Omental fat pad (tissue), 4 donors: ENCODE results near the gene SOX8. TPM values are rescaled to one million over a fixed set of nuclear protein-coding genes. Genes with fewer than 3 reads are reported as not detected.

Source experiments
- ATAC-seq: fragments of 150-250 bp; one replicate; pipeline ENCODE4 v1.9.1; 2016; ENCODE audit warnings: mild to moderate bottlenecking, moderate library complexity; ENCODE audit not compliant: low FRiP score
- DNase-seq: peaks from one replicate; pipeline ENCODE4 v3.0.0-alpha.2; 2019; ENCODE audit warnings: low spot score
- total RNA-seq, 4 donors: library from RNA; depleted of rRNA; stranded (reverse); fragments of >200 nt; gene quantifications; one replicate each; pipeline ENCODE4 v1.1.0, GENCODE V29; 2016
- TF ChIP-seq, protein P1 (sequence below), 3 donors: fragments of 450-650 bp; IDR thresholded peaks; one replicate each; pipeline ENCODE4 v1.5.1; 2016 to 2017; ENCODE audit warnings: antibody characterized with exemption in 3 of 3, mild to moderate bottlenecking in 3 of 3, moderate library complexity in 2 of 3

The SOX8 gene
- total RNA-seq, 4 donors from 2014 or later: 0.19 to 2.9 (median 1.2) TPM

DNA sequence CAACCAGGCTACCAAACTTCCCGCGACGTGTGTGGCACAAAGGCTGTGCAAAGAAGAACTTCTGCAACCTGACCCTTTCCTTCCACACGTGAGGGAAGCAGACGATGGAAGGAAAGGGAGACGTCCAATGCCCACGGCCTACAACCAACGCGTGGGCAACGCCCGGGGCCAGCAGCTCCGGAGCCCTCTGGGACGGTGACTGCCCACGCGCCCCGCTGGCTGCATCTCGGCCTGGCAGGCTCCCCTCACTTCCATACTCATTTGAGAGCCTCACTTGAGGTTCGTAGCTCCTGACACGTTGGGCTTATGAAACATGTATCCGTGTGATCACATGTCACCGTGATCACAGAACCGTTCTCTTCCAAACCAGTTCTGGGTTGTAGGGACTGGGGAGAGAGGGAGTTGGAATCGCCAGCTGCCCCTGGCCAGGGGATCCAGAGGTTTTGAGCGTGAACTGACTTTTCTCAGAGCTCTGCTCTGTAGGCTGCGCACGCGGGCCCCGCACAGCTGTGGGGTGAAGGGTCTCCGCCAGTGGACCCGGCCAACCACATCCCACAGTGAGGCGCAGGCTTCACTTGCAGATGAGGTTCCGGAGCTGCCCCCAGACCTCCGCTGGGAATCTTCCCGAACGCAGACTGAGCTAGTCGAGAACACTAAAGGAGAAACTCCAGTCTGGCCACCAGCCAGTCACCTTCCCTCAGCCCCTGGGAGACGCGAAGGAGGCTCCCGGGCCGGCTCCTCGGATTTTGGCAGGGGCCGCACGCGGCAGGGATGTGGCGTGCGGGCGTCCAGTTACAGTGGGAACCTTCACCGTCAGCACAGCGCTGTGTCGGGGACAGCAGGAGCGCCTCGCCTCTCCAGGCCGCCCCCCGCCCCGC is 11.8 kb upstream of the SOX8 start:
- DNase-seq (no peak), ATAC-seq (peak; percentile 2)
- TF ChIP-seq, protein P1, sequence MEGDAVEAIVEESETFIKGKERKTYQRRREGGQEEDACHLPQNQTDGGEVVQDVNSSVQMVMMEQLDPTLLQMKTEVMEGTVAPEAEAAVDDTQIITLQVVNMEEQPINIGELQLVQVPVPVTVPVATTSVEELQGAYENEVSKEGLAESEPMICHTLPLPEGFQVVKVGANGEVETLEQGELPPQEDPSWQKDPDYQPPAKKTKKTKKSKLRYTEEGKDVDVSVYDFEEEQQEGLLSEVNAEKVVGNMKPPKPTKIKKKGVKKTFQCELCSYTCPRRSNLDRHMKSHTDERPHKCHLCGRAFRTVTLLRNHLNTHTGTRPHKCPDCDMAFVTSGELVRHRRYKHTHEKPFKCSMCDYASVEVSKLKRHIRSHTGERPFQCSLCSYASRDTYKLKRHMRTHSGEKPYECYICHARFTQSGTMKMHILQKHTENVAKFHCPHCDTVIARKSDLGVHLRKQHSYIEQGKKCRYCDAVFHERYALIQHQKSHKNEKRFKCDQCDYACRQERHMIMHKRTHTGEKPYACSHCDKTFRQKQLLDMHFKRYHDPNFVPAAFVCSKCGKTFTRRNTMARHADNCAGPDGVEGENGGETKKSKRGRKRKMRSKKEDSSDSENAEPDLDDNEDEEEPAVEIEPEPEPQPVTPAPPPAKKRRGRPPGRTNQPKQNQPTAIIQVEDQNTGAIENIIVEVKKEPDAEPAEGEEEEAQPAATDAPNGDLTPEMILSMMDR (IDR thresholded peaks at IDR 0.05): no peak

DNA sequence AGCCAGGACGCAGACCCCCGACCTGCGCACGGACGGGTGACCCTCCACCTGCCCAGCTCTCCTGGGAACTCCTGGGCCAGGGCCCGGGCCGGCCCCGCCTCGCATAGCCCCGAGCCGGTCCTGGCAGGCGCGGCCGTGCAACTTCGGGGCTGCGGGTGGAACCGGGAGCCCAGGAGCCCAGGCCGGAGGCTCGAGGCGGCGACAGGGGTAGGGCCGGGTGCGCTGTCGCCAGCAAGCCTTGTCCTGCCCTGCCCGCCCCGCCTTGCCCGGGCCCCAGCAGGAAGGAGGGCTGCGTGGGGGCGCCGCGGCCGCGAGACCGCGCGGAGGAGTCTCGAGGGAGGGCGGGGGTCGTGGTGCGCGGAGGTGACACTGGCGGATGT is 11.2 kb upstream of the SOX8 start:
- TF ChIP-seq, protein P1 (IDR thresholded peaks at IDR 0.05): no peak
- ATAC-seq (peak; percentile 30), DNase-seq (no peak)

DNA sequence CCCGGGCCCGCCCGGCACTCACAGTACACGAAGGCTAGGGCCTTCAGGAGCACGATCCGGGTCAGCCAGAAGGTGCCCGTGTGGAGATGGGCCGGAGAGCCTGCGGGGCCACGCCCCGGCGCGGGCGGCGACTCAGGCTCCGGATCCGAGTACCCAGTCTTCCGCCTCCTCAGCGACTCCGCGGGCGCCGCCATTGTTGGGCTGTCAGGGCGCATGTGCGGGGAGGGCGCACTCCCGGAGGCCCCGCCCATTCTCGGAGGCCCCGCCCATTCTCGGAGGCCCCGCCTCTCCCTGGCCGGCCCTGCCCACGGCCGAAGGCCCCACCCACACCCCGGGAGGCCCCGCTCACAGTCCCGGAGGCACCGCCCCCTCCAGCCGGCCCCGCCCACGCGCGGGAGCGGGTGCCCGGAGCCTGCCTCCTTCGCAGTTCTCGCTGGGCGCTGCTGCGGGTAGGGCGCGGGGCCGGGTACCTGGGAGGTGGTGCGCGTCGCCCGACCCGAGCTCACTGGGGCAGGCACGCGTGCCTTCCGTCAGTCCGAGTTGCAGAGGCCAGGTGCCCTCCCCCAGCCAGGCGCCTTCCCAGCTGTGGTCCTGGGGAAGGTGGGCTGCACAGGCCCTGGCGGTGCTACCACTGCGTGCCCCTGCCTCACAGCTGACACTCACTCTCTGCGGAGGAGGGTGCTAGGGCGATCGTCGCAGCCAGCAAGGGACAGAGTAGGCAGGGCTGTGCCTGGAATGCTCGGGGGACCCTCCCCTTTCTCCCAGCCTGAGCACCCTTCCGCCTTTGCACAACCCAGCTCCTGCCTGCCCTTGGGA is 10.6 kb upstream of the SOX8 start, which contains the start of gene LMF1:
TSS of gene LMF1 (minus strand) at position 219 of the 816 bp plus-strand sequence. CDS start at position 215, 4 bp downstream.
- TF ChIP-seq, protein P1 (IDR thresholded peaks at IDR 0.05): no peak
- ATAC-seq (peak; percentile 98), DNase-seq (peak; percentile 92)

DNA sequence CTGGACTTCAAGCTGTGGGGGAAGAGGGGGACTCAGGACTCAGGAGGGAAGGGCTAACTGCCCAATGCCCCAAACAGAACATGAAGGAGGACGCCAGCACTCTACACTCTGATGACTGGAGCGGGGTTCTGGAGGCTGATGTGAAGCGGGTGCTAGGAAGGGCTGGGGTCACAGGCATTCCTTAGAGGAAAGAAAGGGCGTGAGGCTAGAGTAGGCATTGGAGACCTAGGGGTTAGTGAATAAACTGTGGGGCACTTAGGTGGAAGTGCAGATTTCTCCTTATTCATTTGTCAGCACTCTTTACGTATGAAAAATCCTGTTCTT is 10.0 kb upstream of the SOX8 start:
- TF ChIP-seq, protein P1 (IDR thresholded peaks at IDR 0.05): no peak
- ATAC-seq (no peak), DNase-seq (no peak)

DNA sequence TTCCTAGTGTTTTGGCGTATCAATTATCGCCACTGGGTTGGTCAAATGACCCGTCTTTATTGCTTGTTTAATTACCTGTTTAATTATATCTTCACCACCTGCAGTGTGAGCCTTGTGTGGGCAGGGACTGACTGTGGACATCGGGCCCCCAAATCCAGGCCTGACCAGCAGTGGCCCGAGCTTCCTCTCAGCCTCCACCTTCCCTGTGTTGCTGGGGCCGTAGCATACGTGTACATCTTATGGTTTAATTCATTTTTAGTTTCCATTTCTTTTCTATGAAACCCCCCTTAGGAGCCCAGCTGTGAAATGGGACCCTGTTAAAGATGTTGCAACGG is 9.6 kb upstream of the SOX8 start:
- TF ChIP-seq, protein P1 (IDR thresholded peaks at IDR 0.05): no peak
- DNase-seq (no peak), ATAC-seq (no peak)

DNA sequence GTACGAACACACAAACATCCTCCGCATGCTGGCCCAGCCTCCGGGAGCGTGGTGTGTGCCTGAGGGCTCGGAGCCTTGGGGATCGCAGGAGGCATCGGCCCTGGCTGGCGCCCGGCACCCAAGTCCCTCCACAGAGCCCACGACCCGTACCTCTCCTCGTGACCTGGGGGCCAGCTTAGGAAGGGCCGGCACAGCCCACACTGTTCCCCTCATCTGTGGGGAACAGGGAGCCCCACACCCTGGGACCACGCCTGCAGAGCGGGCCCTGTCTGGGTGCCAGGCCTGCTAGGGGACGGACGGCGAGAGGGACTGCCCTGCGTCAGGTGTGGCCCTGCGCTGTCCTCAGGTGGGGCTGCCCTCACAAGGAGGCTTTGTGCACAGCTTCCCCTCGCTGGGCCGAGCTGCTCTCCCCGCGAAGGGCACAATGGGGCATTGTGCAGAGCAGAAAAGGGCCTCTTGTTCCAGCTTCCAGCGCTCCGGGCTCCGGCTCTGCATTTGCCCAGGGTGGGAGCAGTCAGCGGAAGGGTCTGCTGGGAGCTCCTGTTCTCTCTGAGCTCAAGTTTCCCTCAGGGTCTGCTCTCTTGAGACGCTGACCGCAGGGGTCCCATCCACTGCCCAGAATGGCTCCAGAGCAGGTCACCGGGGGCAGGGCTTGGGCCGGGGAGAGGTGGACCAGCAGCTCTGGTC is 9.1 kb upstream of the SOX8 start:
- ATAC-seq (no peak), DNase-seq (no peak)
- TF ChIP-seq, protein P1 (IDR thresholded peaks at IDR 0.05): no peak
